HUES6 (cell line): Measurements from ENCODE around the gene SALL4.

Experiments used
- H3K27ac ChIP-seq: 2 replicates; pipeline ENCODE4 v1.7.0; 2013; ENCODE audit warnings: low read depth, mild to moderate bottlenecking, low read length, inconsistent platforms
- H3K27me3 ChIP-seq: 2 replicates; pipeline ENCODE4 v1.6.1; 2013; ENCODE audit warnings: low read length; ENCODE audit not compliant: control insufficient read depth, insufficient read depth
- H3K36me3 ChIP-seq: 2 replicates; pipeline ENCODE4 v1.6.1; 2013; ENCODE audit warnings: low read length; ENCODE audit not compliant: control insufficient read depth, insufficient read depth
- H3K4me1 ChIP-seq: 2 replicates; pipeline ENCODE4 v1.6.1; 2013; ENCODE audit warnings: low read length; ENCODE audit not compliant: control insufficient read depth, insufficient read depth
- H3K4me3 ChIP-seq: 2 replicates; pipeline ENCODE4 v1.5.1; 2013; ENCODE audit warnings: low read depth, low read length
- H3K9ac ChIP-seq: one replicate; pipeline ENCODE4 v1.6.1; 2013; ENCODE audit warnings: mild to moderate bottlenecking, low read length
- H3K9me3 ChIP-seq: 2 replicates; pipeline ENCODE4 v1.6.1; 2013; ENCODE audit warnings: low read depth, low read length; ENCODE audit not compliant: control insufficient read depth, insufficient read depth

SALL4 gene

GRCh38 chr20:51734876-51735720 is 67.2 kb downstream of the SALL4 start:
- no peaks in the 10 kb centered on the region for H3K9me3 ChIP-seq
- H3K27me3 ChIP-seq, result no peaks in the 10 kb centered on the region
- no peaks in the 10 kb centered on the region for H3K36me3 ChIP-seq
- no peak overlapping the region for H3K9ac ChIP-seq
- no peak overlapping the region for H3K27ac ChIP-seq
- no peaks in the 10 kb centered on the region for H3K4me1 ChIP-seq
- H3K4me3 ChIP-seq, result no peak overlapping the region

GRCh38 chr20:51733070-51733469 is 69.3 kb downstream of the SALL4 start:
- Histone ChIP-seq H3K27ac (no peak overlapping the region), H3K27me3 (no peaks in the 10 kb centered on the region), H3K4me3 (no peak overlapping the region), H3K36me3 (no peaks in the 10 kb centered on the region), H3K9ac (no peak overlapping the region), H3K9me3 (no peaks in the 10 kb centered on the region), H3K4me1 (no peaks in the 10 kb centered on the region)
